Breast epithelium (tissue), 4 donors: ENCODE results near the gene TOMT. TPM values are rescaled to one million over a fixed set of nuclear protein-coding genes. Genes with fewer than 3 reads are reported as not detected.

Experiments used
- DNase-seq, 2 donors: peaks; one replicate each; pipeline ENCODE4 v3.0.0-alpha.2; 2019; ENCODE audit warnings: low spot score in 2 of 2
- H3K27ac ChIP-seq, 2 donors: fragments of 200-600 bp; sonication (generic) in 1 of 2; one replicate each; pipeline ENCODE4 v1.5.1; 2016 to 2019; ENCODE audit warnings: mild to moderate bottlenecking in 1 of 2
- H3K27me3 ChIP-seq, 2 donors: fragments of 200-600 bp; sonication (generic) in 1 of 2; one replicate each; pipeline versions ENCODE4 v1.5.1 to v1.6.0; 2017 to 2019; ENCODE audit warnings: control low read depth in 1 of 2, mild to moderate bottlenecking in 1 of 2
- H3K36me3 ChIP-seq: fragments of 200-600 bp; one replicate; pipeline ENCODE4 v1.5.1; 2019
- H3K4me1 ChIP-seq, 2 donors: fragments of 200-600 bp; sonication (generic); one replicate each; pipeline ENCODE4 v1.5.1; 2016 to 2019; ENCODE audit warnings: control low read depth in 1 of 2
- H3K4me3 ChIP-seq, 3 donors: fragments of 200-600 bp; sonication (generic); 1 replicate in 2 of 3; 2 replicates in 1 of 3; pipeline ENCODE4 v1.5.1; 2016 to 2019; ENCODE audit warnings: mild to moderate bottlenecking in 3 of 3, moderate library complexity in 2 of 3
- H3K9me3 ChIP-seq, 2 donors: fragments of 200-600 bp; sonication (generic) in 1 of 2; one replicate each; pipeline ENCODE4 v1.5.1; 2016 to 2019; ENCODE audit warnings: control low read depth in 1 of 2
- POLR2A ChIP-seq: fragments of 450-650 bp; IDR thresholded peaks from one replicate; pipeline ENCODE4 v1.6.1; 2016; ENCODE audit warnings: antibody characterized with exemption, mild to moderate bottlenecking, moderate library complexity
- POLR2AphosphoS5 ChIP-seq, 3 donors: sonication (generic); formaldehyde crosslinking; IDR thresholded peaks; one replicate each; pipeline ENCODE4 v1.6.1; 2017; ENCODE audit warnings: antibody characterized with exemption in 3 of 3
- intact Hi-C: fragments of 100-400 bp; cut with DNase I; formaldehyde crosslinking; loops from one replicate; pipeline ENCODE4 v1.15.1; 2023; ENCODE audit warnings: low total_unique reads
- total RNA-seq, 3 donors: library from RNA; depleted of rRNA; stranded (reverse); fragments of >200 nt; gene quantifications; one replicate each; pipeline ENCODE4 v1.1.0, GENCODE V29; 2016
- TF ChIP-seq, protein P1 (sequence below), 3 donors: fragments of 450-650 bp; IDR thresholded peaks; one replicate each; pipeline ENCODE4 v1.5.1; 2016 to 2017; ENCODE audit warnings: antibody characterized with exemption in 3 of 3, mild to moderate bottlenecking in 3 of 3, moderate library complexity in 3 of 3

TOMT gene
- total RNA-seq, 3 donors from 2014 or later: not detected

DNA sequence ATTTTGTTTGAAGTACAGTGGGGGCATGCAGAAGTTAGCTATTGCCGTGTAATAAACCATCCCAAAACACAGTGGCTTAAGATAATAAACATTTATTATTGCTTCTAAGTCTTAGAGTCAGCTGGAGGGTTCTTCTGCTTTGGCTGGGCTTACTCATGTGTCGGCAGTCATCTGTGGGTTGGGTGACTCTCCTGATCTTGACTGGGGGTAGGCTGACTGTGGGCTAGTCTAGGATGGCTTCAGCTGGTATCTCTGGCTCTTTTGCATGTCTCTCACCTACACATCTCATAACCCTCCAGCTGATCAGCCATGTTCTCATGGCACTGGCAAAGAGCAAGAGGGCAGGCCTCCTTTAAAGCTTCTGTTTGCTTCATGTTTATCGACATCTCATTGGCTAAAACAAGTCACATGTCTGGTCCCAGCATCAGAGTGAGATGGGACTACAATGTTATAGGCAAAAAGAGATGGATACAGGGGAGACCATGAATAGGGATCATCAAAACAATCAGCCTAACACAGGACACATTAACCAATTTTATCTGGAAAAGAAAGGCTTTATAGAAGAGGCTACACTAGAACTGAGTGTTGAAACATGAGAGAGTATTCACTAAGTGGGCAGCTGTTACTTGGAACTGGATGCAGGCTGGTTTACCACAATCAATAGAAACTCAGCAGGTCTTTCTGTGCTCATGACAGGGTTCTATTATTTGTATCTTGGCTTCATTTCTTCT is 19.9 kb upstream of the TOMT start:
- intact Hi-C loops: no loop called here
- Histone ChIP-seq H3K27ac (peak overlapping the region; percentile 37 to 41), H3K27me3 (no peaks in the 10 kb centered on the region), H3K9me3 (no peaks in the 10 kb centered on the region), H3K4me1 (peaks cover 0 to 4% of the 10 kb centered on the region in 2 donors), H3K36me3 (no peaks in the 10 kb centered on the region), H3K4me3 (no peak overlapping the region)
- DNase-seq: no peak
- no peak for TF ChIP-seq POLR2A

DNA sequence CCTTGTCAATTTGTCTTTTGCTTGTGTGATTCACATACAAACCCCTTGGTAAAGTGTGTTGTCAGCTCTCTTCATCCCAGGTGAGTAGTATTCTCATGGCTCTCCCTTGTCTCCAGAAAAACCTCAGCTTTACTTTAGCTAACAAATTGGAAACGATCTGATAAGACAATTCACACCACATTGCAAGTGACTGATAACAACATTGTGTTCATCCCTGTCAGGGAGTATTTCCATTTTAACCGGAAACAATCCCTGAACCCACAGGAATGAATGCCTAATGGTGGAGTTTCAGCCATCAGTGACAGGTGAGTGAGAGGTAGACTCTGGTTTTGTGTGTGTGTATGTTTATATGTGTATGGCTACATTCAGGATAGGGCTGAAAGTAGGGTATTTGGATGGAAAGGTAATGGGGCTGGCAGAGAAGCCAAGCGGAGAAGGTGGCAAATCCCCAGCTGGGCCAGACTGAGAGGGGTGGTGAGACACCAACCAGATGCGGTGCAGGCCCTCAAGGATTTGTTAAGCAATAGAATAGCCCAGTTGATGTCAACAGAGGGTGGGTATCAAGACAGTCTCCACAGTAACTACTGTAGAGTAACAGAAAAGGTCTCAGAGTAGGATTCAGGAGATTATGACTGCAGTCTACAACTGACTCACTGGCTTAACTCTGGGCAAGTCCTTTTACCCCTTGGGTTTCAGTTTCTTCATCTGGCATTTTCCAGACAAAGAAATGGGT is 17.5 kb upstream of the TOMT start:
- Histone ChIP-seq H3K27me3 (no peaks in the 10 kb centered on the region), H3K27ac (peak overlapping the region in 1 of 2 donors; percentile 10), H3K4me3 (no peak overlapping the region), H3K36me3 (no peaks in the 10 kb centered on the region), H3K4me1 (peaks cover 0 to 7% of the 10 kb centered on the region in 2 donors), H3K9me3 (no peaks in the 10 kb centered on the region)
- DNase-seq: no peak
- intact Hi-C loops: no loop called here
- no peak for TF ChIP-seq POLR2AphosphoS5 (IDR thresholded peaks at IDR 0.05)
- TF ChIP-seq, protein P1, sequence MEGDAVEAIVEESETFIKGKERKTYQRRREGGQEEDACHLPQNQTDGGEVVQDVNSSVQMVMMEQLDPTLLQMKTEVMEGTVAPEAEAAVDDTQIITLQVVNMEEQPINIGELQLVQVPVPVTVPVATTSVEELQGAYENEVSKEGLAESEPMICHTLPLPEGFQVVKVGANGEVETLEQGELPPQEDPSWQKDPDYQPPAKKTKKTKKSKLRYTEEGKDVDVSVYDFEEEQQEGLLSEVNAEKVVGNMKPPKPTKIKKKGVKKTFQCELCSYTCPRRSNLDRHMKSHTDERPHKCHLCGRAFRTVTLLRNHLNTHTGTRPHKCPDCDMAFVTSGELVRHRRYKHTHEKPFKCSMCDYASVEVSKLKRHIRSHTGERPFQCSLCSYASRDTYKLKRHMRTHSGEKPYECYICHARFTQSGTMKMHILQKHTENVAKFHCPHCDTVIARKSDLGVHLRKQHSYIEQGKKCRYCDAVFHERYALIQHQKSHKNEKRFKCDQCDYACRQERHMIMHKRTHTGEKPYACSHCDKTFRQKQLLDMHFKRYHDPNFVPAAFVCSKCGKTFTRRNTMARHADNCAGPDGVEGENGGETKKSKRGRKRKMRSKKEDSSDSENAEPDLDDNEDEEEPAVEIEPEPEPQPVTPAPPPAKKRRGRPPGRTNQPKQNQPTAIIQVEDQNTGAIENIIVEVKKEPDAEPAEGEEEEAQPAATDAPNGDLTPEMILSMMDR (IDR thresholded peaks at IDR 0.05): no peak
- TF ChIP-seq POLR2A: no peak

DNA sequence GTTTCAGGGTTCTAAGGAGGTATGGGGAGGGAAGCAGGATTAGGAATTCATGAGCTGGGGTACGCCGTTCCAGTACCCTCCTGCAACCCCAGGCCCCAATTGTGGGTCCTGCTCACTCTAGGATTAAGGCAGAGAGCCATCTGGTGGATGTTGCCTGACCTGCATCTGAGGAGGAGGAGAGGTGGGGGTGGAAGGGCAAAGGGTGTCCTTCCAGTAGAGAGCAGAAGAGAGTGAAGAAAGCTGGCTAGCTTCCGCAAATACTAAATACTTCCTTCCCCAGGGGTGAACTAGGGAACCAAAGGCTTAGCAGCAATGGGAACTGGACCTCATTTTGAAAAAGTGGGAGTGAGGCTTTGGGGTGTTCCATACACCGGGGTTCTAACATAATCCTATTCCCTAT is 14.4 kb upstream of the TOMT start:
- intact Hi-C loops: loop anchor here (10.0 kb wide), 1 partner anchor 76 kb away; no protein-coding TSS in a partner anchor
- peak; percentile 66 to 71 for DNase-seq
- peak overlapping the region; percentile 29 to 70 for H3K27ac ChIP-seq
- no peaks in the 10 kb centered on the region for H3K27me3 ChIP-seq
- peaks cover 0 to 7% of the 10 kb centered on the region in 2 donors for H3K4me1 ChIP-seq
- no peaks in the 10 kb centered on the region for H3K36me3 ChIP-seq
- H3K9me3 ChIP-seq: no peaks in the 10 kb centered on the region
- no peak overlapping the region for H3K4me3 ChIP-seq
- TF ChIP-seq POLR2A (no peak), POLR2AphosphoS5 (IDR thresholded peaks at IDR 0.05) (peak in 2 of 3 donors; percentile 42 to 67)
- TF ChIP-seq, protein P1 (IDR thresholded peaks at IDR 0.05): peak; percentile 59 to 97 (median 90)

DNA sequence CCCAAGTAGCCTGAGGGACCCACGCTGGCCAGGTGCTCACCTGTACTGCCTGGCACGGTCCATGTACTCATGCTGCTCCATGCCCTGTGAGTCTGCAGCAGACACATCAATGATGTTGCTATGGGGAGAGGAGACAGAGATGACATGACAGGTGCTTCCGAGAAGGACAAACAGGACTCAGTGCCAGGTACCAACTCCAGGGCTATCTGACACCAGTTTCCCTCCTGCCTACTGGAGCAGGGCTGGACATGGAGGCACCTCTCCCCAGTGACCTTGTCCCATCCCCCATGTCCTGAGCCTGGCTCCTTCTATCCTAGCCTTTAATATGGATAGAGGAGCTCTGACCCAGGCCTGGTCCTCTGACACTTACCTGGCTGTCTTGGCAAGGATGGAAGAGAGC is 7.0 kb upstream of the TOMT start:
- intact Hi-C loops: loop anchor here (10.0 kb wide), 1 partner anchor 84 kb away; no protein-coding TSS in a partner anchor
- no peak for DNase-seq
- Histone ChIP-seq H3K4me1 (peaks cover 10 to 19% of the 10 kb centered on the region in 2 donors), H3K36me3 (peaks cover 15% of the 10 kb centered on the region), H3K4me3 (no peak overlapping the region), H3K27ac (peak overlapping the region in 1 of 2 donors; percentile 8), H3K27me3 (no peaks in the 10 kb centered on the region), H3K9me3 (no peaks in the 10 kb centered on the region)
- no peak for TF ChIP-seq POLR2A
- TF ChIP-seq POLR2AphosphoS5 (IDR thresholded peaks at IDR 0.05): no peak
- TF ChIP-seq, protein P1 (IDR thresholded peaks at IDR 0.05): no peak

DNA sequence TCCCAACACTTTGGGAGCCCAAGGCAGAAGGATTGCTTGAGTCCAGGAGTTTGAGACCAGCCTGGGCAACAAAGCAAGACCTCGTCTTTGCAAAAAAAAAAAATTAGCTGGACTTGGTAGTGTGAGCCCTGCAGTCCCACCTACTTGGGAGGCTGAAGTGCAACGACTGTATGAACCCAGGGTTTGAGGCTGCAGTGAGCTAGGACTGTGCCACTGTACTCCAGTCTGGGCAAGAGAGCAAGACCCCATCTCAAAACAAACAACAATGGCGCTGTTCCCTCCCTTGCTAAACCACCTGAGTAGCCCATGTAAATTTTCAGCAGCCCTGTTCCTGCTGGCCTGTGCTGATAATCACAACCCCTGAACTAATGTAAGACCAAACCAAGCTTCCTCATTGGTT is 5.7 kb upstream of the TOMT start:
- Histone ChIP-seq H3K27me3 (no peaks in the 10 kb centered on the region), H3K4me3 (no peak overlapping the region), H3K27ac (peak overlapping the region; percentile 11 to 42), H3K9me3 (no peaks in the 10 kb centered on the region), H3K4me1 (peaks cover 10 to 19% of the 10 kb centered on the region in 2 donors), H3K36me3 (peaks cover 15% of the 10 kb centered on the region)
- intact Hi-C loops: no loop called here
- DNase-seq: no peak
- no peak for TF ChIP-seq POLR2AphosphoS5 (IDR thresholded peaks at IDR 0.05)
- no peak for TF ChIP-seq POLR2A
- TF ChIP-seq, protein P1 (IDR thresholded peaks at IDR 0.05): no peak
